HepG2 (cell line): ENCODE measurements around the gene HS2ST1. TPM values are rescaled to one million over a fixed set of nuclear protein-coding genes. Genes with fewer than 3 reads are reported as not detected.

ENCODE experiments used
- ATAC-seq: fragments of 200-7000 bp; cut with Tn5 transposase; 3 replicates; pipeline ENCODE4 v1.9.1; 2020; ENCODE audit warnings: mild to moderate bottlenecking, moderate library complexity
- BruUV-seq: library from RNA; stranded (reverse); fragments of 400-500 nt; replicated peaks from 2 replicates; lab custom pipeline; 2021; lab: Mats Ljungman, UMichigan
- CTCF ChIA-PET: fragments of 300-600 bp; formaldehyde crosslinking; extraction: SDS; loops from one replicate; lab custom pipeline; 2021; ENCODE audit warnings: low total read pairs, inconsistent platforms, low intra/inter-chr PET ratio; lab: Yijun Ruan, JAX
- POLR2A ChIA-PET: fragments of 350-600 bp; sonication (Branson Sonifier 250); formaldehyde crosslinking; loops from one replicate; lab custom pipeline; 2020; ENCODE audit warnings: antibody characterized with exemption, inconsistent platforms; lab: Yijun Ruan, JAX
- DNase-seq: peaks from one replicate; pipeline ENCODE4 v3.0.0-alpha.2; 2015; ENCODE audit warnings: low spot score
- FAIRE-seq: peaks from 3 replicates; lab custom pipeline; 2011; peaks lifted over from hg19 to GRCh38; lab: Jason Lieb, UNC
- H2AFZ ChIP-seq: one replicate; pipeline ENCODE4 v1.6.1; 2011; ENCODE audit warnings: low read length, inconsistent platforms
- H3K27ac ChIP-seq: fragments of 300-600 bp; 3 replicates; pipeline ENCODE4 v1.8.0; 2011; ENCODE audit warnings: mixed run types, mild to moderate bottlenecking, mixed read lengths, low read length, inconsistent platforms; ENCODE audit not compliant: insufficient read depth; ENCODE audit errors: extremely low read length
- H3K27me3 ChIP-seq, 2 experiments: fragments of 200-600 bp in 1 of 2; 2 replicates in 1 of 2; 3 replicates in 1 of 2; pipeline versions ENCODE4 v1.6.0 to v1.8.0; 2011; ENCODE audit warnings: low read length in 2 of 2, mild to moderate bottlenecking in 2 of 2, moderate library complexity in 2 of 2, inconsistent platforms in 1 of 2; ENCODE audit not compliant: insufficient read depth in 2 of 2, control insufficient read depth in 1 of 2
- H3K36me3 ChIP-seq, 2 experiments: fragments of 200-600 bp in 1 of 2; replicated peaks in 1 of 2; 2 replicates in 1 of 2; 3 replicates in 1 of 2; pipeline versions ENCODE4 v1.5.1 to v1.8.0; 2011; ENCODE audit warnings: low read length in 2 of 2, inconsistent platforms in 1 of 2; ENCODE audit not compliant: insufficient read depth in 2 of 2, control insufficient read depth in 1 of 2
- H3K4me1 ChIP-seq: 2 replicates; pipeline ENCODE4 v1.5.1; 2012; ENCODE audit warnings: low read length, inconsistent platforms; ENCODE audit not compliant: insufficient read depth
- H3K4me2 ChIP-seq: 2 replicates; pipeline ENCODE4 v1.6.0; 2011; ENCODE audit warnings: low read depth, low read length, inconsistent platforms
- H3K4me3 ChIP-seq, 3 experiments: fragments of 200-600 bp in 1 of 3; sonication (generic), shearing (Covaris generic) in 1 of 3; replicated peaks in 1 of 3; 2 replicates each; pipeline ENCODE4 v1.5.1; 2011 to 2016; ENCODE audit warnings: low read length in 3 of 3, inconsistent platforms in 2 of 3, low read depth in 2 of 3, mild to moderate bottlenecking in 2 of 3, control low read depth in 1 of 3, mixed read lengths in 1 of 3; ENCODE audit not compliant: insufficient read depth in 1 of 3
- H3K79me2 ChIP-seq: one replicate; pipeline ENCODE4 v1.6.1; 2011; ENCODE audit warnings: low read length, inconsistent platforms; ENCODE audit not compliant: insufficient read depth
- H3K9ac ChIP-seq: 2 replicates; pipeline ENCODE4 v1.6.0; 2011; ENCODE audit warnings: mild to moderate bottlenecking, low read depth, low read length, inconsistent platforms; ENCODE audit not compliant: insufficient read depth
- H3K9me3 ChIP-seq: 2 replicates; pipeline ENCODE4 v1.5.1; 2012; ENCODE audit warnings: mild to moderate bottlenecking, low read length
- H4K20me1 ChIP-seq: 2 replicates; pipeline ENCODE4 v1.6.0; 2011; ENCODE audit warnings: inconsistent platforms, mild to moderate bottlenecking, low read length, moderate library complexity; ENCODE audit not compliant: insufficient read depth
- FOXA1 ChIP-seq, 2 experiments: fragments of 450-650 bp in 1 of 2; sonication (generic) in 1 of 2; formaldehyde crosslinking in 1 of 2; IDR thresholded peaks; 2 replicates each; pipeline versions ENCODE4 v1.4.0 to v1.6.1; 2016 to 2020; ENCODE audit warnings: missing genetic modification reagents in 1 of 2
- SAP130 ChIP-seq: IDR thresholded peaks from 2 replicates; pipeline ENCODE4 v1.6.1; 2016; ENCODE audit warnings: low read depth
- TEAD3 ChIP-seq: optimal IDR thresholded peaks from 2 replicates; pipeline ENCODE3; 2016; ENCODE audit warnings: borderline replicate concordance
- ZBTB4 ChIP-seq: sonication (generic); formaldehyde crosslinking; IDR thresholded peaks from 2 replicates; pipeline ENCODE4 v1.4.0; 2020; ENCODE audit warnings: missing genetic modification reagents, mild to moderate bottlenecking, borderline replicate concordance
- ZNF225 ChIP-seq: sonication (generic); formaldehyde crosslinking; IDR thresholded peaks from 2 replicates; pipeline ENCODE4 v1.4.0; 2020; ENCODE audit warnings: mild to moderate bottlenecking, missing genetic modification reagents
- ZNF883 ChIP-seq: sonication (generic); formaldehyde crosslinking; IDR thresholded peaks from 2 replicates; pipeline ENCODE4 v1.5.1; 2020; ENCODE audit warnings: mild to moderate bottlenecking, missing genetic modification reagents; ENCODE audit errors: not compliant biosample characterization
- WGBS: methylation state at CpG from one replicate; pipeline ENCODE4 v1.1.6; 2017; ENCODE audit warnings: low lambda C conversion rate; 5-methylcytosine and 5-hydroxymethylcytosine counted together
- in situ Hi-C: cut with HindIII; loops from 2 replicates; pipeline ENCODE4 v1.10.0; 2017; ENCODE audit warnings: low pct_unique_long_range_greater_than_20kb; ENCODE audit not compliant: extremely low pct_ligation_motif_present
- intact Hi-C: fragments of 100-400 bp; cut with micrococcal nuclease; formaldehyde crosslinking; loops from one replicate; pipeline ENCODE4 v1.10.0; 2022; ENCODE audit not compliant: unreplicated experiment
- polyA plus RNA-seq, 8 experiments: library from polyadenylated mRNA; depleted of rRNA in 3 of 8; stranded (reverse) in 7 of 8; unstranded in 1 of 8; fragments of >200 nt; fragmentation: Illumina TruSeq in 4 of 8; extraction: Trizol in 4 of 8; gene quantifications; 2 replicates each; pipeline versions ENCODE4 v1.2.1 to v1.2.3, GENCODE V29; 2011 to 2016; ENCODE audit warnings: low read depth in 4 of 8, missing spikeins in 1 of 8, mixed read lengths in 1 of 8; ENCODE audit not compliant: insufficient read depth in 1 of 8
- total RNA-seq, 5 experiments: library from RNA; depleted of rRNA; stranded (reverse); fragments of >200 nt; fragmentation: Illumina TruSeq; extraction: Trizol; gene quantifications; 2 replicates each; pipeline ENCODE4 v1.2.3, GENCODE V29; 2016; ENCODE audit warnings: low read depth in 1 of 5
- TF ChIP-seq, protein P1 (sequence below): sonication (generic); formaldehyde crosslinking; IDR thresholded peaks from 2 replicates; pipeline ENCODE4 v1.9.0; 2022; ENCODE audit warnings: missing genetic modification reagents, mild to moderate bottlenecking, borderline replicate concordance

The HS2ST1 gene
- total and polyA plus RNA-seq, 2 of the 13 experiments (the other 11 are each of a cell fraction or from before 2014, with no cell fraction given) = 22.1 to 58.7 TPM

DNA sequence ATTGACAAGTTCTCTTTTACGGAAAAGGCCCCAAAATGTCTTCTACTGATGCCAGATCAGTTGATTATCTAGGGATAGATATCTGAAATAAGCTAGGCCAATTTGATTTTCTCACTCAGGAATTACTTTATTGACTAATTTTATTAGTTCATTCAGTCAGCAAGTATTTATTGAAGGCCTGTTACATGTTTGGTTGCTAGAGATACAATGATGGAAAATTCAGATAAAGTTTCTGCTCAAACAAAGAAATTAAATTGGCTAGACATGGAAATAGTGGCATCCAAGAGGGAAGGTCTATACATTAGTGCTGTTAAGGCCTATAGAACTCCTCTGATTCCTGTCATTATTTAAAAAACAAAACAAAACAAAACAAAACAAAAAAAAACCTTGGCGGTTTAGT, 56.5 kb downstream of the HS2ST1 start:
- no peak for TF ChIP-seq ZNF225 (CRISPR knock-in tag)
- TF ChIP-seq SAP130 (CRISPR knock-in tag) = no peak
- TF ChIP-seq FOXA1 (IDR thresholded peaks at IDR 0.05) = no peak
- no peak for TF ChIP-seq FOXA1 (CRISPR knock-in tag; IDR thresholded peaks at IDR 0.05)
- no peak for TF ChIP-seq ZBTB4 (CRISPR knock-in tag)
- no peak for TF ChIP-seq ZNF883
- TF ChIP-seq, protein P1, sequence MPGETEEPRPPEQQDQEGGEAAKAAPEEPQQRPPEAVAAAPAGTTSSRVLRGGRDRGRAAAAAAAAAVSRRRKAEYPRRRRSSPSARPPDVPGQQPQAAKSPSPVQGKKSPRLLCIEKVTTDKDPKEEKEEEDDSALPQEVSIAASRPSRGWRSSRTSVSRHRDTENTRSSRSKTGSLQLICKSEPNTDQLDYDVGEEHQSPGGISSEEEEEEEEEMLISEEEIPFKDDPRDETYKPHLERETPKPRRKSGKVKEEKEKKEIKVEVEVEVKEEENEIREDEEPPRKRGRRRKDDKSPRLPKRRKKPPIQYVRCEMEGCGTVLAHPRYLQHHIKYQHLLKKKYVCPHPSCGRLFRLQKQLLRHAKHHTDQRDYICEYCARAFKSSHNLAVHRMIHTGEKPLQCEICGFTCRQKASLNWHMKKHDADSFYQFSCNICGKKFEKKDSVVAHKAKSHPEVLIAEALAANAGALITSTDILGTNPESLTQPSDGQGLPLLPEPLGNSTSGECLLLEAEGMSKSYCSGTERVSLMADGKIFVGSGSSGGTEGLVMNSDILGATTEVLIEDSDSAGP (CRISPR knock-in tag) = no peak
- TF ChIP-seq TEAD3 = no peak
- in situ Hi-C loops = no loop called here
- H3K79me2 ChIP-seq = peaks cover 82% of the 10 kb centered on the region

More for the DNA sequence above, 56.5 kb downstream of the HS2ST1 start:
- Histone ChIP-seq H3K27ac (no peak overlapping the region), H2AFZ (no peak overlapping the region), H3K27me3 (no peaks in the 10 kb centered on the region; a peak in 1 of 5 replicates), H4K20me1 (no peaks in the 10 kb centered on the region), H3K4me2 (no peak overlapping the region), H3K4me1 (peaks cover 29% of the 10 kb centered on the region), H3K9ac (no peak overlapping the region), H3K4me3 (no peak overlapping the region), H3K36me3 (no peaks in the 10 kb centered on the region), H3K9me3 (no peaks in the 10 kb centered on the region)
- CTCF ChIA-PET = no interaction called here
- intact Hi-C loops = no loop called here
- ATAC-seq (no peak), DNase-seq (no peak), FAIRE-seq (no peak)
- POLR2A ChIA-PET = no interaction called here
- no TSS peak for BruUV-seq
- 48% methylated on average over 2 of the region's 2 CpGs for WGBS
